CD4-positive, alpha-beta T cell treated with Interleukin-15 for 1 hour (primary cell): ENCODE results near the gene TVP23C.

Experiments
- DNase-seq: peaks from one replicate; pipeline ENCODE4 v3.0.0-alpha.2; 2020

The TVP23C gene

GRCh38 chr17:15462976-15463772 lies 100.1 kb downstream of the TVP23C start:
- no peak for DNase-seq

- DNase-seq: no peak
Measured at GRCh38 chr17:15457723-15458094, 105.6 kb downstream of the TVP23C start.

GRCh38 chr17:15456972-15457722 lies 106.1 kb downstream of the TVP23C start:
- DNase-seq: no peak

- no peak for DNase-seq
Measured at GRCh38 chr17:15456496-15456895, 106.8 kb downstream of the TVP23C start.

- DNase-seq: no peak
Measured at GRCh38 chr17:15454346-15454745, 108.9 kb downstream of the TVP23C start.

GRCh38 chr17:15453782-15454181 lies 109.5 kb downstream of the TVP23C start:
- no peak for DNase-seq

- no peak for DNase-seq
Measured at GRCh38 chr17:15453246-15453645, 110.0 kb downstream of the TVP23C start.

GRCh38 chr17:15452746-15453145 lies 110.5 kb downstream of the TVP23C start:
- DNase-seq: no peak
